IPS-20b (cell line): ENCODE measurements around the gene ITGAX.

Source experiments
- H3K27ac ChIP-seq: one replicate; pipeline ENCODE4 v1.5.1; 2013; ENCODE audit warnings: low read length
- H3K27me3 ChIP-seq: 2 replicates; pipeline ENCODE4 v1.6.1; 2013; ENCODE audit warnings: mild to moderate bottlenecking, low read length, inconsistent platforms; ENCODE audit not compliant: insufficient read depth
- H3K36me3 ChIP-seq: 2 replicates; pipeline ENCODE4 v1.6.1; 2013; ENCODE audit warnings: low read depth, mild to moderate bottlenecking, inconsistent platforms, low read length, moderate library complexity; ENCODE audit not compliant: insufficient read depth
- H3K4me1 ChIP-seq: 2 replicates; pipeline ENCODE4 v1.6.1; 2013; ENCODE audit warnings: mild to moderate bottlenecking, control low read depth, inconsistent platforms, low read length, moderate library complexity; ENCODE audit not compliant: insufficient read depth
- H3K4me3 ChIP-seq: 2 replicates; pipeline ENCODE4 v1.5.1; 2013; ENCODE audit warnings: mild to moderate bottlenecking, low read length, inconsistent platforms
- H3K9ac ChIP-seq: 2 replicates; pipeline ENCODE4 v1.6.1; 2013; ENCODE audit warnings: low read depth, mild to moderate bottlenecking, inconsistent platforms, low read length, moderate library complexity
- H3K9me3 ChIP-seq: 2 replicates; pipeline ENCODE4 v1.6.1; 2013; ENCODE audit warnings: mild to moderate bottlenecking, low read depth, low read length, inconsistent platforms; ENCODE audit not compliant: insufficient read depth

Gene ITGAX

GRCh38 chr16:31430380-31431052 lies 75.5 kb downstream of the ITGAX start:
- Histone ChIP-seq H3K27me3 (peaks cover 17% of the 10 kb centered on the region; the same call in 1 of the 2 replicates), H3K4me3 (no peak overlapping the region), H3K4me1 (no peaks in the 10 kb centered on the region), H3K36me3 (no peaks in the 10 kb centered on the region), H3K27ac (no peak overlapping the region), H3K9ac (no peak overlapping the region), H3K9me3 (no peaks in the 10 kb centered on the region)
